Liver (tissue), 3 donors: ENCODE results near the gene TBC1D20.
"Not testable (repeated sequence)": the region's sequence is repeated elsewhere in the genome, so short reads cannot be mapped to it uniquely, and the experiment has no call there.

Experiments
- GABPA ChIP-seq, 2 donors: IDR thresholded peaks in 1 of 2; conservative IDR thresholded peaks in 1 of 2; 2 replicates each; pipeline ENCODE4 v1.6.1; 2016; ENCODE audit warnings: antibody characterized with exemption in 2 of 2, mild to moderate bottlenecking in 1 of 2, moderate library complexity in 1 of 2
- HNF4A ChIP-seq, 2 donors: conservative IDR thresholded peaks; 2 replicates each; pipeline ENCODE4 v1.6.1; 2016; ENCODE audit warnings: antibody characterized with exemption in 2 of 2, mild to moderate bottlenecking in 2 of 2
- JUND ChIP-seq, 2 donors: IDR thresholded peaks; 2 replicates each; pipeline ENCODE4 v1.6.1; 2016; ENCODE audit warnings: antibody characterized with exemption in 2 of 2
- TF ChIP-seq, protein P1 (sequence below): fragments of 150-350 bp; IDR thresholded peaks from 2 replicates; pipeline ENCODE4 v1.5.1; 2017; ENCODE audit warnings: improper control_type of control experiment, low read depth, low read length; ENCODE audit not compliant: missing input control
- donor health status: healthy.
- donor health status: healthy.

DNA sequence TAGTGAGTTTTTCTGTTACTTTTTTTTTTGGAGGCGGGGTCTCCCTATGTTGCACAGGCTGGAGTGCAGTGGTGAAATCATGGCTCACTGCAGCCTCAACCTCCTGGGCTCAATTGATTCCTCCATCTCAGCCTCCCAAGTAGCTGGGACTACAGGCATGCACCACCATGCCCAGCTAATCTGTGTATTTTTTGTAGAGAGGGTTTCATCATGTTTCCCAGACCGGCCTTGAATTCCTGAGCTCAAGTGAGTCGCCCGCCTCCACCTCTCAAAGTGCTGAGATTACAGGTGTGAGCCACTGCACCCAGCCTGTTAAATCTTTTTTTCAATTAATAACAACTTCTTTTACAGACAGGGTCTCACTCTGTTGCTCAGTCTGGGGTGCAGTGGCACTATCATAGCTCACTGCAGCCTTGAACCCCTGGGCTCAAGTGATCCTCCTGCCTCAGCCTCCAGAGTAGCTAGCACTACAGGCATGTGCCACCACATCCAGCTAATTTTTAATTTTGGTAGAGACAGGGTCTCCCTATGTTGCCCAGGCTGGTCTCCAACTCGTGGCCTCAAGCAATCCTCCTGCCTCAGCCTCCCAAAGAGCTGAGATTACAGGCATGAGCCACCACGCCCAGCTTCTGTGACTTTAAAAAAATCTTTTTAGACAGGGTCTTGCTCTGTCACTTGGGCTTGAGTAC, 14.4 kb upstream of the TBC1D20 start:
- not testable (repeated sequence) for TF ChIP-seq GABPA (IDR thresholded peaks at IDR 0.05 in 1 of 2, conservative IDR thresholded peaks at IDR 0.05 in 1 of 2); HNF4A (conservative IDR thresholded peaks at IDR 0.05); JUND (IDR thresholded peaks at IDR 0.05)
- TF ChIP-seq, protein P1, sequence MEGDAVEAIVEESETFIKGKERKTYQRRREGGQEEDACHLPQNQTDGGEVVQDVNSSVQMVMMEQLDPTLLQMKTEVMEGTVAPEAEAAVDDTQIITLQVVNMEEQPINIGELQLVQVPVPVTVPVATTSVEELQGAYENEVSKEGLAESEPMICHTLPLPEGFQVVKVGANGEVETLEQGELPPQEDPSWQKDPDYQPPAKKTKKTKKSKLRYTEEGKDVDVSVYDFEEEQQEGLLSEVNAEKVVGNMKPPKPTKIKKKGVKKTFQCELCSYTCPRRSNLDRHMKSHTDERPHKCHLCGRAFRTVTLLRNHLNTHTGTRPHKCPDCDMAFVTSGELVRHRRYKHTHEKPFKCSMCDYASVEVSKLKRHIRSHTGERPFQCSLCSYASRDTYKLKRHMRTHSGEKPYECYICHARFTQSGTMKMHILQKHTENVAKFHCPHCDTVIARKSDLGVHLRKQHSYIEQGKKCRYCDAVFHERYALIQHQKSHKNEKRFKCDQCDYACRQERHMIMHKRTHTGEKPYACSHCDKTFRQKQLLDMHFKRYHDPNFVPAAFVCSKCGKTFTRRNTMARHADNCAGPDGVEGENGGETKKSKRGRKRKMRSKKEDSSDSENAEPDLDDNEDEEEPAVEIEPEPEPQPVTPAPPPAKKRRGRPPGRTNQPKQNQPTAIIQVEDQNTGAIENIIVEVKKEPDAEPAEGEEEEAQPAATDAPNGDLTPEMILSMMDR = not testable (repeated sequence)
